Measurements from ENCODE around the gene SSTR5. TPM values are rescaled to one million over a fixed set of nuclear protein-coding genes. Genes with fewer than 3 reads are reported as not detected.

The SSTR5 gene
- total RNA-seq, 6 experiments from 2014 or later = not detected

DNA sequence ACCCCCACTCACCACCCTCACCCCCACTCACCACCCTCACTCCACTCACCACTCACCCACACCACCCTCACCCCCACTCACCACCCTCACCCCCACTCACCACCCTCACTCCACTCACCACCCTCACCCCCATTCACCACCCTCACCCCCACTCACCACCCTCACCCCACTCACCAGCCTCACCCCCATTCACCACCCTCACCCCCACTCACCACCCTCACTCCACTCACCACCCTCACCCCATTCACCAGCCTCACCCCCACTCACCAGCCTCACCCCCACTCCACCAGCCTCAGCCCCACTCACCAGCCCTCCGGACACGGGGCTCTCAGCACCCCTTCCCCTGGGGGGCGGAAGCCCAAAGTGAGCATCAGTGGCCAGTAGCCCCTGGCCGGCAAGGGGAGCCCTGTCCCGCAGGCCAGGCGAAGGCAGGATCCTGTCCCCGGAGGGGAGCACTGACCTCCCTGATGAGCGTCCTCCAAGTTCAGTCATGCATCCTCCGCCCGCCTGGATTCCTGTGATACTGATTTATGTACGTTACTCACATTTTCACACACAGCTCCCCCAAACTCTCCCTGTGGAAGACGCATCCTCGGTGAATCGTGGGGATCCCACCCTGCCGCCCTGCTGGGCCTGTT, 41.5 kb downstream of the SSTR5 start:
- no peak for DNase-seq
- Mint-ChIP-seq H3K36me3 (ENCODE audit: low read depth) (no peaks in the 10 kb centered on the region), H3K27me3 (ENCODE audit: insufficient read depth) (peaks cover 35% of the 10 kb centered on the region), H3K27ac (no peak overlapping the region), H3K4me3 (no peak overlapping the region), H3K4me1 (ENCODE audit: low read depth) (no peaks in the 10 kb centered on the region), H3K9me3 (no peaks in the 10 kb centered on the region)
- TF ChIP-seq, protein P1, sequence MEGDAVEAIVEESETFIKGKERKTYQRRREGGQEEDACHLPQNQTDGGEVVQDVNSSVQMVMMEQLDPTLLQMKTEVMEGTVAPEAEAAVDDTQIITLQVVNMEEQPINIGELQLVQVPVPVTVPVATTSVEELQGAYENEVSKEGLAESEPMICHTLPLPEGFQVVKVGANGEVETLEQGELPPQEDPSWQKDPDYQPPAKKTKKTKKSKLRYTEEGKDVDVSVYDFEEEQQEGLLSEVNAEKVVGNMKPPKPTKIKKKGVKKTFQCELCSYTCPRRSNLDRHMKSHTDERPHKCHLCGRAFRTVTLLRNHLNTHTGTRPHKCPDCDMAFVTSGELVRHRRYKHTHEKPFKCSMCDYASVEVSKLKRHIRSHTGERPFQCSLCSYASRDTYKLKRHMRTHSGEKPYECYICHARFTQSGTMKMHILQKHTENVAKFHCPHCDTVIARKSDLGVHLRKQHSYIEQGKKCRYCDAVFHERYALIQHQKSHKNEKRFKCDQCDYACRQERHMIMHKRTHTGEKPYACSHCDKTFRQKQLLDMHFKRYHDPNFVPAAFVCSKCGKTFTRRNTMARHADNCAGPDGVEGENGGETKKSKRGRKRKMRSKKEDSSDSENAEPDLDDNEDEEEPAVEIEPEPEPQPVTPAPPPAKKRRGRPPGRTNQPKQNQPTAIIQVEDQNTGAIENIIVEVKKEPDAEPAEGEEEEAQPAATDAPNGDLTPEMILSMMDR (IDR thresholded peaks at IDR 0.05) = no peak

DNA sequence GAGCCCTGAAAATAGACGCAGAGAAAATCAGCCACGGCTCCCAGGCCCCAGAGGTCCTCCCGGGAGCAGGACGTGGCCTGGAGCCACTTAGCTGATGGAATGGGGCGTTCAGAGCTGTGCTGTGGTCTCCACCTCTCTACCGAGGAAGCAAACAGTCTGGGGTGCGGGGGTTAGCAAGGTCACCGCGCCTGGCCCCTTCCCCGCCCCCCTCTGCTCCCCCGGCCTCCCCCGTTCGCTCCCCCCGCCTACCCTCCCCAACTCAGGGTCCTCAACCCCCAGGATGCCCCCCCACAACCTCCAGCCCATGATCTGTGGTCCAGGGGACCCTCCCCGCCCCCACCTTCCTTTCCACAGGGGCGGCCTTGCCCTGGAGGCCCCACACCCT, 44.1 kb downstream of the SSTR5 start:
- Mint-ChIP-seq H3K36me3 (ENCODE audit: low read depth) (no peaks in the 10 kb centered on the region), H3K4me3 (no peak overlapping the region), H3K4me1 (ENCODE audit: low read depth) (no peaks in the 10 kb centered on the region), H3K27me3 (ENCODE audit: insufficient read depth) (peaks cover 12% of the 10 kb centered on the region), H3K9me3 (no peaks in the 10 kb centered on the region), H3K27ac (no peak overlapping the region)
- DNase-seq = no peak
- TF ChIP-seq, protein P1 (IDR thresholded peaks at IDR 0.05) = no peak

DNA sequence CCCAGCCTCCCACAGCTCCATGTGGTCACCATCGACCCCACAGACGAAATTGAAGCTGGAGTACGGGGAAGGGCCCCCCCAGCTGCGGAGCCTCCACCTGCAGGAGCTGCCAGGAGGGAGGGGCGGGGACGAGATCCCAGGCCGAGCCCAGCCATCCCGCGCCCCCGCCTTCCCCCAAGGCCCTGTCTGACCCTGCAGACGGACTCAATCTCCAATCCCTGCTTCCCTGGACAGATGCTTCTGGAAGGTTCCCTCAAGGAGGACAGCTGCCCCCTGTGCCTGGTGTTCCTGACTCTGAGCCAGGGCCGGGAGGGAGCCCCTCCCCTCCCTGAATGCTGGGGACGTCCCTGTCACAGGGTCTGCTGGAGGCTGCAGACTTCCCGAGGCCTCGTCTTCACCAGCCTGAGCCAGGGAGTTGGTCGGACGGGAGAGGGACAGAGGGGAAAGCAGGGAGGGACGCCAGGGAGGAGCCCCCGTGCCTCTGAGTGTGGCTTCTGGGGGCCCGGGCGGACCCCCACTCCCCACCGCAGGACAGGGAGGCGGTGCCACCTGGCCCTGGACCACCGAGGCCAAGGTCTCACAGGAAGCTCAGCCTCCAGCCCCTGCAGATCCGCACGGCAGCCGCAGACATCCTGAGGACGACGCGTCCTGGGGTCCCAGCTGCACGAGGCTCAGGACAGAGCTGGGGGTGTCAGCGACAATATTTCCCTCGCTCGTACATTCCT, 44.8 kb downstream of the SSTR5 start:
- Mint-ChIP-seq H3K36me3 (ENCODE audit: low read depth) (no peaks in the 10 kb centered on the region), H3K4me3 (no peak overlapping the region), H3K27me3 (ENCODE audit: insufficient read depth) (peaks cover 7% of the 10 kb centered on the region), H3K9me3 (no peaks in the 10 kb centered on the region), H3K27ac (no peak overlapping the region), H3K4me1 (ENCODE audit: low read depth) (no peaks in the 10 kb centered on the region)
- no peak for DNase-seq
- TF ChIP-seq, protein P1 (IDR thresholded peaks at IDR 0.05) = no peak

DNA sequence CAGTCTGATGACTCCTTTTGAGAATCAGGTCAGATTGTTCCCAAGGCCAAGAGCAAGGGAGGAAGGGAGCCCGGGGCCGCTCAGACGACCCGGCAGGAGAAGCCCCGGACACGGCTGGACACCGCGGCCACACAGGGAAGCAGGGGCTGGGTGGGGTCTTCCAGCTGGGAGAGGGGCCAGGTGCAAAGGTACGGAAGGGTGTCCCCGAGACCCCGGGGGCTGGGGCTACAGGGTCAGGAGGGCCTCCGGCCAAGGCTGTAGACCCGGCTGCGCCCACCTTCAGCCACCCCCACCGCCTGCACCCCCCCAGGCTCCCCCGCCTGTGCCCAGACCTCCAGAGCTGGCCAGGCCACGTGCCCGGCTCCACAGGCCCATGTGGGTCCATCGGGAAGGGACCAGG, 45.4 kb downstream of the SSTR5 start:
- no peak overlapping the region for H3K27ac Mint-ChIP-seq
- H3K27me3 Mint-ChIP-seq (ENCODE audit: insufficient read depth) = peaks cover 5% of the 10 kb centered on the region
- no peak overlapping the region for H3K4me3 Mint-ChIP-seq
- TF ChIP-seq, protein P1 (IDR thresholded peaks at IDR 0.05) = no peak
- H3K36me3 Mint-ChIP-seq (ENCODE audit: low read depth) = no peaks in the 10 kb centered on the region
- DNase-seq = no peak
- H3K4me1 Mint-ChIP-seq (ENCODE audit: low read depth) = no peaks in the 10 kb centered on the region
- H3K9me3 Mint-ChIP-seq = no peaks in the 10 kb centered on the region

DNA sequence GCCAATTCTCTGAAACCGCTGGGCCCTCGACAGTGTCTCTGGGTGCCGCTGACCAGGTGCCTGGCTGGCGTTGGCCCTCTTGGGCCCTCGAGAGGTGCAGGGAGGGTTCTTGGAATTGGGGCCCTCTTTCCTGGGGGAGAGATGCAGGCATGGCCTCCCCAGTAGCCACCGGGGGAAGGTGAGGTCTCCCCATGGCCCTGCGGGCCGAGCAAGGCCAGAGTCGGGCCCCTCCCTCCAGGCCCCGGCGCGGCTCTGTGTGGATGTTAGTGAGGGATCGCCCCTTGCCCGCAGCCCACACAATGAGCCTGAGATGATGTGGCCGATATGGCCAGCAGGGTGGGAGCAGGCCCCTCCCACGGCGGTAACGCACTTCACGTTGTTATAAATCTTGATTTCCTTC, 46.6 kb downstream of the SSTR5 start:
- TF ChIP-seq, protein P1 (IDR thresholded peaks at IDR 0.05) = no peak
- Mint-ChIP-seq H3K4me3 (no peak overlapping the region), H3K27ac (no peak overlapping the region), H3K36me3 (ENCODE audit: low read depth) (no peaks in the 10 kb centered on the region), H3K27me3 (ENCODE audit: insufficient read depth) (peaks cover 2% of the 10 kb centered on the region), H3K4me1 (ENCODE audit: low read depth) (no peaks in the 10 kb centered on the region), H3K9me3 (no peaks in the 10 kb centered on the region)
- DNase-seq = no peak
